RKO (cell line): ENCODE data around the gene ITM2C.

Experiments
- DNase-seq: peaks from one replicate; pipeline ENCODE4 v3.0.0-alpha.2; 2016; ENCODE audit warnings: low spot score

ITM2C gene

GRCh38 chr2:230925879-230926765, 61.4 kb downstream of the ITM2C start:
- no peak for DNase-seq

- DNase-seq, result no peak
Observed at GRCh38 chr2:230927711-230928341, 63.1 kb downstream of the ITM2C start.
